ENCODE data around the gene RFLNA.
"Not testable (repeated sequence)": the region's sequence is repeated elsewhere in the genome, so short reads cannot be mapped to it uniquely, and the experiment has no call there.

Gene RFLNA

GRCh38 chr12:124298685-124299410 lies 4.0 kb downstream of the RFLNA start:
- Histone ChIP-seq H3K4me3 (ENCODE audit: low read length) (no peak overlapping the region), H3K27me3 (ENCODE audit: control insufficient read depth, insufficient read depth, low read length) (peaks cover 31% of the 10 kb centered on the region), H3K4me2 (ENCODE audit: low read length) (no peak overlapping the region), H3K9me3 (replicated peaks; ENCODE audit: low read length) (no peaks in the 10 kb centered on the region), H3K4me1 (ENCODE audit: control insufficient read depth, insufficient read depth, low read length) (no peaks in the 10 kb centered on the region), H3K36me3 (ENCODE audit: insufficient read depth, low read length) (no peaks in the 10 kb centered on the region), H3K9ac (ENCODE audit: low read depth, low read length) (no peak overlapping the region)

- H3K9ac ChIP-seq (ENCODE audit: low read depth, low read length), result no peak overlapping the region
- peaks cover 26% of the 10 kb centered on the region for H3K27me3 ChIP-seq (ENCODE audit: control insufficient read depth, insufficient read depth, low read length)
- H3K36me3 ChIP-seq (ENCODE audit: insufficient read depth, low read length), result no peaks in the 10 kb centered on the region
- H3K4me3 ChIP-seq (ENCODE audit: low read length), result no peak overlapping the region
- H3K4me2 ChIP-seq (ENCODE audit: low read length), result no peak overlapping the region
- H3K9me3 ChIP-seq (replicated peaks; ENCODE audit: low read length), result no peaks in the 10 kb centered on the region
- H3K4me1 ChIP-seq (ENCODE audit: control insufficient read depth, insufficient read depth, low read length), result no peaks in the 10 kb centered on the region
These were observed 4.9 kb downstream of the RFLNA start for GRCh38 chr12:124299628-124300388.

- not testable (repeated sequence) for H3K9ac ChIP-seq (ENCODE audit: low read depth, low read length)
- peaks cover 24% of the 10 kb centered on the region for H3K27me3 ChIP-seq (ENCODE audit: control insufficient read depth, insufficient read depth, low read length)
These were observed 5.8 kb downstream of the RFLNA start for GRCh38 chr12:124300657-124301056.

GRCh38 chr12:124301084-124301654 lies 6.3 kb downstream of the RFLNA start:
- H3K4me3 ChIP-seq (ENCODE audit: low read length), result no peak overlapping the region
- H3K9me3 ChIP-seq (replicated peaks; ENCODE audit: low read length), result no peaks in the 10 kb centered on the region
- H3K4me2 ChIP-seq (ENCODE audit: low read length), result no peak overlapping the region
- H3K9ac ChIP-seq (ENCODE audit: low read depth, low read length), result no peak overlapping the region
- no peaks in the 10 kb centered on the region for H3K36me3 ChIP-seq (ENCODE audit: insufficient read depth, low read length)
- H3K27me3 ChIP-seq (ENCODE audit: control insufficient read depth, insufficient read depth, low read length), result peaks cover 21% of the 10 kb centered on the region
- no peaks in the 10 kb centered on the region for H3K4me1 ChIP-seq (ENCODE audit: control insufficient read depth, insufficient read depth, low read length)

More at GRCh38 chr12:124300657-124301056, 5.8 kb downstream of the RFLNA start:
- not testable (repeated sequence) for H3K4me2 ChIP-seq (ENCODE audit: low read length); H3K4me1 ChIP-seq (ENCODE audit: control insufficient read depth, insufficient read depth, low read length); H3K9me3 ChIP-seq (replicated peaks; ENCODE audit: low read length); H3K4me3 ChIP-seq (ENCODE audit: low read length); H3K36me3 ChIP-seq (ENCODE audit: insufficient read depth, low read length)

GRCh38 chr12:124302241-124302806 lies 7.4 kb downstream of the RFLNA start:
- no peaks in the 10 kb centered on the region for H3K4me1 ChIP-seq (ENCODE audit: control insufficient read depth, insufficient read depth, low read length)
- no peak overlapping the region for H3K9ac ChIP-seq (ENCODE audit: low read depth, low read length)
- no peak overlapping the region for H3K4me2 ChIP-seq (ENCODE audit: low read length)
- peaks cover 10% of the 10 kb centered on the region for H3K27me3 ChIP-seq (ENCODE audit: control insufficient read depth, insufficient read depth, low read length)
- H3K9me3 ChIP-seq (replicated peaks; ENCODE audit: low read length), result no peaks in the 10 kb centered on the region
- H3K36me3 ChIP-seq (ENCODE audit: insufficient read depth, low read length), result no peaks in the 10 kb centered on the region
- H3K4me3 ChIP-seq (ENCODE audit: low read length), result no peak overlapping the region

GRCh38 chr12:124302807-124303578 lies 8.1 kb downstream of the RFLNA start:
- H3K27me3 ChIP-seq (ENCODE audit: control insufficient read depth, insufficient read depth, low read length), result peaks cover 8% of the 10 kb centered on the region

GRCh38 chr12:124303579-124304313 lies 8.9 kb downstream of the RFLNA start:
- no peaks in the 10 kb centered on the region for H3K9me3 ChIP-seq (replicated peaks; ENCODE audit: low read length)
- H3K4me1 ChIP-seq (ENCODE audit: control insufficient read depth, insufficient read depth, low read length), result no peaks in the 10 kb centered on the region
- peaks cover 5% of the 10 kb centered on the region for H3K27me3 ChIP-seq (ENCODE audit: control insufficient read depth, insufficient read depth, low read length)
- no peak overlapping the region for H3K9ac ChIP-seq (ENCODE audit: low read depth, low read length)
- H3K36me3 ChIP-seq (ENCODE audit: insufficient read depth, low read length), result no peaks in the 10 kb centered on the region
- H3K4me2 ChIP-seq (ENCODE audit: low read length), result no peak overlapping the region
- no peak overlapping the region for H3K4me3 ChIP-seq (ENCODE audit: low read length)

More at GRCh38 chr12:124302807-124303578, 8.1 kb downstream of the RFLNA start:
- H3K9me3 ChIP-seq (replicated peaks; ENCODE audit: low read length), result no peaks in the 10 kb centered on the region
- H3K9ac ChIP-seq (ENCODE audit: low read depth, low read length), result no peak overlapping the region
- no peaks in the 10 kb centered on the region for H3K36me3 ChIP-seq (ENCODE audit: insufficient read depth, low read length)
- H3K4me2 ChIP-seq (ENCODE audit: low read length), result no peak overlapping the region
- H3K4me1 ChIP-seq (ENCODE audit: control insufficient read depth, insufficient read depth, low read length), result no peaks in the 10 kb centered on the region
- no peak overlapping the region for H3K4me3 ChIP-seq (ENCODE audit: low read length)

GRCh38 chr12:124304314-124304790 lies 9.5 kb downstream of the RFLNA start:
- Histone ChIP-seq H3K36me3 (ENCODE audit: insufficient read depth, low read length) (no peaks in the 10 kb centered on the region), H3K9ac (ENCODE audit: low read depth, low read length) (no peak overlapping the region), H3K9me3 (replicated peaks; ENCODE audit: low read length) (no peaks in the 10 kb centered on the region), H3K27me3 (ENCODE audit: control insufficient read depth, insufficient read depth, low read length) (peaks cover 5% of the 10 kb centered on the region), H3K4me1 (ENCODE audit: control insufficient read depth, insufficient read depth, low read length) (no peaks in the 10 kb centered on the region), H3K4me3 (ENCODE audit: low read length) (no peak overlapping the region), H3K4me2 (ENCODE audit: low read length) (no peak overlapping the region)

GRCh38 chr12:124305136-124305535 lies 10.2 kb downstream of the RFLNA start:
- Histone ChIP-seq H3K4me1 (ENCODE audit: control insufficient read depth, insufficient read depth, low read length) (no peaks in the 10 kb centered on the region), H3K9ac (ENCODE audit: low read depth, low read length) (no peak overlapping the region), H3K4me2 (ENCODE audit: low read length) (no peak overlapping the region), H3K36me3 (ENCODE audit: insufficient read depth, low read length) (no peaks in the 10 kb centered on the region), H3K27me3 (ENCODE audit: control insufficient read depth, insufficient read depth, low read length) (peaks cover 5% of the 10 kb centered on the region), H3K4me3 (ENCODE audit: low read length) (no peak overlapping the region), H3K9me3 (replicated peaks; ENCODE audit: low read length) (no peaks in the 10 kb centered on the region)

GRCh38 chr12:124305776-124306685 lies 11.1 kb downstream of the RFLNA start:
- H3K36me3 ChIP-seq (ENCODE audit: insufficient read depth, low read length), result no peaks in the 10 kb centered on the region
- peaks cover 5% of the 10 kb centered on the region for H3K27me3 ChIP-seq (ENCODE audit: control insufficient read depth, insufficient read depth, low read length)
- no peak overlapping the region for H3K4me2 ChIP-seq (ENCODE audit: low read length)
- no peaks in the 10 kb centered on the region for H3K9me3 ChIP-seq (replicated peaks; ENCODE audit: low read length)
- H3K4me1 ChIP-seq (ENCODE audit: control insufficient read depth, insufficient read depth, low read length), result no peaks in the 10 kb centered on the region
- H3K9ac ChIP-seq (ENCODE audit: low read depth, low read length), result no peak overlapping the region
- H3K4me3 ChIP-seq (ENCODE audit: low read length), result no peak overlapping the region
